HCT116 (cell line): ENCODE results near the gene RNF180. TPM values are rescaled to one million over a fixed set of nuclear protein-coding genes. Genes with fewer than 3 reads are reported as not detected.

Source experiments
- ATAC-seq: fragments of 200-7000 bp; cut with Tn5 transposase; 2 replicates; pipeline ENCODE4 v1.9.1; 2020; ENCODE audit warnings: mild to moderate bottlenecking, moderate library complexity
- BruUV-seq: library from RNA; stranded (reverse); fragments of 400-500 nt; replicated peaks from 2 replicates; lab custom pipeline; 2021; lab: Mats Ljungman, UMichigan
- CTCF ChIA-PET: fragments of 300-600 bp; sonication (Branson Sonifier 250); formaldehyde crosslinking; loops from one replicate; lab custom pipeline; 2021; ENCODE audit warnings: antibody characterized with exemption; lab: Charles Lee
- POLR2A ChIA-PET: fragments of 300-600, 350-600 bp; sonication (Branson Sonifier 250); formaldehyde crosslinking; loops from one replicate; lab custom pipeline; 2021; ENCODE audit warnings: antibody characterized with exemption; lab: Charles Lee
- RAD21 ChIA-PET, 2 experiments: fragments of 300-600 bp; sonication (Branson Sonifier 250); formaldehyde crosslinking; loops; one replicate each; lab custom pipeline; 2023; ENCODE audit warnings: low total read pairs in 2 of 2; ENCODE audit not compliant: uncharacterized antibody in 2 of 2, unreplicated experiment in 2 of 2, low non-redundant PET in 1 of 2; lab: Charles Lee
- DNase-seq: peaks from one replicate; pipeline ENCODE4 v3.0.0-alpha.2; 2010; ENCODE audit warnings: low read depth, low spot score
- H2AFZ ChIP-seq: fragments of 200-600 bp; shearing (Covaris generic), sonication (generic); 2 replicates; pipeline ENCODE4 v1.6.1; 2017; ENCODE audit warnings: low read depth, mixed run types, mixed read lengths, antibody characterized with exemption, low read length; ENCODE audit not compliant: poor library complexity, severe bottlenecking
- H3K27ac ChIP-seq: 2 replicates; pipeline ENCODE4 v1.5.1; 2012; ENCODE audit warnings: low read depth, low read length
- H3K27me3 ChIP-seq: fragments of 200-600 bp; sonication (generic); 2 replicates; pipeline ENCODE4 v1.6.1; 2016; ENCODE audit warnings: mixed run types, low read length, mixed read lengths; ENCODE audit not compliant: insufficient read depth
- H3K36me3 ChIP-seq, 2 experiments: fragments of 200-500 bp in 1 of 2; fragments of 200-600 bp in 1 of 2; sonication (Bioruptor generic) in 1 of 2; sonication (generic) in 1 of 2; 2 replicates each; pipeline versions ENCODE4 v1.5.1 to v1.6.1; 2014 to 2016; ENCODE audit warnings: low read length in 2 of 2, inconsistent platforms in 1 of 2, mixed read lengths in 1 of 2, mixed run types in 1 of 2; ENCODE audit not compliant: insufficient read depth in 2 of 2, control insufficient read depth in 1 of 2
- H3K4me1 ChIP-seq, 2 experiments: fragments of 200-600 bp in 1 of 2; sonication (generic) in 1 of 2; 2 replicates each; pipeline versions ENCODE4 v1.5.1 to v1.6.1; 2012 to 2017; ENCODE audit warnings: low read length in 2 of 2, inconsistent platforms in 1 of 2, mild to moderate bottlenecking in 1 of 2, mixed read lengths in 1 of 2, mixed run types in 1 of 2, moderate library complexity in 1 of 2; ENCODE audit not compliant: insufficient read depth in 2 of 2, control insufficient read depth in 1 of 2
- H3K4me2 ChIP-seq: fragments of 200-600 bp; sonication (generic); 2 replicates; pipeline ENCODE4 v1.6.1; 2017; ENCODE audit warnings: mixed run types, low read length, mixed read lengths
- H3K4me3 ChIP-seq, 2 experiments: fragments of 200-600 bp in 1 of 2; sonication (generic) in 1 of 2; replicated peaks in 1 of 2; 2 replicates each; pipeline ENCODE4 v1.5.1; 2011 to 2016; ENCODE audit warnings: low read length in 2 of 2, control low read depth in 1 of 2, low read depth in 1 of 2, mild to moderate bottlenecking in 1 of 2, mixed read lengths in 1 of 2, mixed run types in 1 of 2
- H3K79me2 ChIP-seq: fragments of 200-600 bp; sonication (generic); 2 replicates; pipeline ENCODE4 v1.6.1; 2017; ENCODE audit warnings: mild to moderate bottlenecking, mixed run types, low read length, moderate library complexity, mixed read lengths; ENCODE audit not compliant: insufficient read depth
- H3K9ac ChIP-seq: fragments of 200-600 bp; sonication (generic); 2 replicates; pipeline ENCODE4 v1.6.1; 2016; ENCODE audit warnings: low read length, mixed read lengths
- H3K9me2 ChIP-seq: fragments of 200-600 bp; sonication (generic), shearing (Covaris generic); 2 replicates; pipeline ENCODE4 v1.6.1; 2017; ENCODE audit warnings: mixed run types, mild to moderate bottlenecking, moderate library complexity; ENCODE audit not compliant: insufficient read depth
- H3K9me3 ChIP-seq, 2 experiments: fragments of 200-500 bp in 1 of 2; fragments of 200-600 bp in 1 of 2; sonication (Bioruptor generic) in 1 of 2; sonication (generic) in 1 of 2; 2 replicates each; pipeline ENCODE4 v1.6.1; 2014 to 2017; ENCODE audit warnings: low read length in 2 of 2, mixed read lengths in 2 of 2, inconsistent platforms in 1 of 2, low read depth in 1 of 2, mild to moderate bottlenecking in 1 of 2, mixed run types in 1 of 2, moderate library complexity in 1 of 2; ENCODE audit not compliant: control insufficient read depth in 1 of 2, insufficient read depth in 1 of 2
- H4K20me1 ChIP-seq: fragments of 200-600 bp; sonication (generic), shearing (Covaris generic); 2 replicates; pipeline ENCODE4 v1.6.1; 2017; ENCODE audit warnings: mixed run types, mild to moderate bottlenecking, moderate library complexity; ENCODE audit not compliant: insufficient read depth
- CBX3 ChIP-seq: IDR thresholded peaks from 2 replicates; pipeline ENCODE4 v1.6.1; 2012; ENCODE audit warnings: low read depth
- CEBPB ChIP-seq: IDR thresholded peaks from 2 replicates; pipeline ENCODE4 v1.6.1; 2012; ENCODE audit warnings: low read depth
- ELF1 ChIP-seq: IDR thresholded peaks from 2 replicates; pipeline ENCODE4 v1.6.1; 2012; ENCODE audit warnings: low read depth, borderline replicate concordance
- FOSL1 ChIP-seq: IDR thresholded peaks from 2 replicates; pipeline ENCODE4 v1.6.1; 2012; ENCODE audit warnings: low read depth
- JUND ChIP-seq: IDR thresholded peaks from 2 replicates; pipeline ENCODE4 v1.6.1; 2012
- RAD21 ChIP-seq: IDR thresholded peaks from 2 replicates; pipeline ENCODE4 v1.6.1; 2012; ENCODE audit warnings: low read depth, mild to moderate bottlenecking
- intact Hi-C: fragments of 100-400 bp; cut with micrococcal nuclease; formaldehyde crosslinking; loops from 2 replicates; pipeline ENCODE4 v1.10.0; 2022
- total RNA-seq: library from RNA; stranded (reverse); gene quantifications from one replicate; pipeline ENCODE4 v1.2.1, GENCODE V29; 2021; ENCODE audit not compliant: unreplicated experiment
- TF ChIP-seq, protein P1 (sequence below): IDR thresholded peaks from 2 replicates; pipeline ENCODE4 v1.6.1; 2011; ENCODE audit warnings: mild to moderate bottlenecking, low read length, moderate library complexity; ENCODE audit not compliant: insufficient replicate concordance; ENCODE audit errors: extremely low read depth

The RNF180 gene
- total RNA-seq, 1 experiment from 2014 or later, result not detected

DNA sequence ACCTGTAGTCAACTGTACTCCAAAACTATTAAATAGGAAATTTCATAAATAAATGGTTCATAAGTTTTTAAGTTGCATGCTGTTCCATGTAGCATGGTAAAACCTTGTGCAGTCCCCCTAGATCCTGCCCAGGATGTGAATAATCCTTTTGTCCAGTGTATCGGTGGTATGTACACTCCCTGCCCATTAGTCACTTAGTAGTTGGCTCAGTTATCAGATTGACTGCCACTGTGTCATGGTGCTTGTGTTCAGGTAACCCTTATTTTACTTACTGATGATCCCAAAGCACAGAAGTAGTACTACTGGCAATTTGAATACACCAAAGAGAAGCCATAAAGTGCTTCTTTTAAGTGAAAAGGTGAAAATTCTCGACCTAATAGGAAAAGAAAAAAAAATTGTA, 134.2 kb downstream of the RNF180 start:
- no peak for DNase-seq
- intact Hi-C loops, result no loop called here
- BruUV-seq, result no TSS peak
- no peaks in the 10 kb centered on the region for H4K20me1 ChIP-seq
- no peak overlapping the region for H3K4me2 ChIP-seq
- RAD21 ChIA-PET, result no interaction called here
- no peaks in the 10 kb centered on the region for H3K9me2 ChIP-seq
- no peak overlapping the region for H3K9ac ChIP-seq
- TF ChIP-seq, protein P1, sequence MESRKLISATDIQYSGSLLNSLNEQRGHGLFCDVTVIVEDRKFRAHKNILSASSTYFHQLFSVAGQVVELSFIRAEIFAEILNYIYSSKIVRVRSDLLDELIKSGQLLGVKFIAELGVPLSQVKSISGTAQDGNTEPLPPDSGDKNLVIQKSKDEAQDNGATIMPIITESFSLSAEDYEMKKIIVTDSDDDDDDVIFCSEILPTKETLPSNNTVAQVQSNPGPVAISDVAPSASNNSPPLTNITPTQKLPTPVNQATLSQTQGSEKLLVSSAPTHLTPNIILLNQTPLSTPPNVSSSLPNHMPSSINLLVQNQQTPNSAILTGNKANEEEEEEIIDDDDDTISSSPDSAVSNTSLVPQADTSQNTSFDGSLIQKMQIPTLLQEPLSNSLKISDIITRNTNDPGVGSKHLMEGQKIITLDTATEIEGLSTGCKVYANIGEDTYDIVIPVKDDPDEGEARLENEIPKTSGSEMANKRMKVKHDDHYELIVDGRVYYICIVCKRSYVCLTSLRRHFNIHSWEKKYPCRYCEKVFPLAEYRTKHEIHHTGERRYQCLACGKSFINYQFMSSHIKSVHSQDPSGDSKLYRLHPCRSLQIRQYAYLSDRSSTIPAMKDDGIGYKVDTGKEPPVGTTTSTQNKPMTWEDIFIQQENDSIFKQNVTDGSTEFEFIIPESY, result no peak
- TF ChIP-seq, all 23 proteins: peak for 0
- ChIA-PET CTCF (no interaction called here), POLR2A (no interaction called here)
- H2AFZ ChIP-seq, result no peak overlapping the region
- H3K9me3 ChIP-seq, result no peaks in the 10 kb centered on the region
- H3K79me2 ChIP-seq, result no peaks in the 10 kb centered on the region
- H3K4me1 ChIP-seq, result no peaks in the 10 kb centered on the region
- no peaks in the 10 kb centered on the region for H3K27me3 ChIP-seq
- no peak overlapping the region for H3K27ac ChIP-seq
- no peak for ATAC-seq
- H3K36me3 ChIP-seq, result no peaks in the 10 kb centered on the region
- H3K4me3 ChIP-seq, result no peak overlapping the region

DNA sequence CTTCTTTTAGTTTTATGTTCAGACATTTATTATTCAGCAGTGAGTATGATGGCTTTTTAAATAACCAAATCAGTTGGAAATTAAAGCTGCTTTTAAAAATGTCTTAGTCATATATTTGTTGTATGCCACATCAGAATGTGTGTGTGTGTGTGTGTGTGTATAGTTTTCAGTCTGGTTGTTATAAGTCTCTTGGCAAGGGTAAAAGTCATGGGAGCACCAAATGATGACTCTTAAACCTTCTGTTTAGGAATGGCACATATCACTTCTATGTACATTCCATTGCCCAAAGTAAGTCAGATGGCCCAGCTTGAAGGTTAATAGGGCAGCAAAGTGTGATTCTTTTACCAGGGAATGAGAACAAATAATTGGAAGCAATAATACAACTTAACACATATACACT, 135.9 kb downstream of the RNF180 start:
- H4K20me1 ChIP-seq, result no peaks in the 10 kb centered on the region
- no peak overlapping the region for H3K4me2 ChIP-seq
- H3K4me3 ChIP-seq, result no peak overlapping the region
- H3K27ac ChIP-seq, result no peak overlapping the region
- ATAC-seq (no peak), DNase-seq (no peak)
- no peaks in the 10 kb centered on the region for H3K9me3 ChIP-seq
- H3K4me1 ChIP-seq, result no peaks in the 10 kb centered on the region
- ChIA-PET POLR2A (no interaction called here), RAD21 (no interaction called here), CTCF (no interaction called here)
- H3K36me3 ChIP-seq, result no peaks in the 10 kb centered on the region
- no peaks in the 10 kb centered on the region for H3K79me2 ChIP-seq
- H2AFZ ChIP-seq, result no peak overlapping the region
- H3K9ac ChIP-seq, result no peak overlapping the region
- H3K9me2 ChIP-seq, result no peaks in the 10 kb centered on the region
- no peaks in the 10 kb centered on the region for H3K27me3 ChIP-seq
- TF ChIP-seq RAD21, result no peak
- TF ChIP-seq, protein P1, result no peak
- TF ChIP-seq FOSL1, result no peak
- no peak for TF ChIP-seq JUND
- no peak for TF ChIP-seq CEBPB
- no peak for TF ChIP-seq ELF1
- TF ChIP-seq CBX3, result no peak
- no TSS peak for BruUV-seq
- intact Hi-C loops, result no loop called here
